ENCODE data around the gene MLXIPL.
"Not testable (repeated sequence)": the region's sequence is repeated elsewhere in the genome, so short reads cannot be mapped to it uniquely, and the experiment has no call there.

Gene MLXIPL

GRCh38 chr7:73596191-73597065, 27.9 kb downstream of the MLXIPL start:
- H3K4me3 ChIP-seq (ENCODE audit: low read depth, low read length) = no peak overlapping the region
- in situ Hi-C loops (cut with HindIII; ENCODE audit: low sequenced_read_pairs) = no loop called here
- no peak for DNase-seq (ENCODE audit: low read depth)
- TF ChIP-seq, protein P1, sequence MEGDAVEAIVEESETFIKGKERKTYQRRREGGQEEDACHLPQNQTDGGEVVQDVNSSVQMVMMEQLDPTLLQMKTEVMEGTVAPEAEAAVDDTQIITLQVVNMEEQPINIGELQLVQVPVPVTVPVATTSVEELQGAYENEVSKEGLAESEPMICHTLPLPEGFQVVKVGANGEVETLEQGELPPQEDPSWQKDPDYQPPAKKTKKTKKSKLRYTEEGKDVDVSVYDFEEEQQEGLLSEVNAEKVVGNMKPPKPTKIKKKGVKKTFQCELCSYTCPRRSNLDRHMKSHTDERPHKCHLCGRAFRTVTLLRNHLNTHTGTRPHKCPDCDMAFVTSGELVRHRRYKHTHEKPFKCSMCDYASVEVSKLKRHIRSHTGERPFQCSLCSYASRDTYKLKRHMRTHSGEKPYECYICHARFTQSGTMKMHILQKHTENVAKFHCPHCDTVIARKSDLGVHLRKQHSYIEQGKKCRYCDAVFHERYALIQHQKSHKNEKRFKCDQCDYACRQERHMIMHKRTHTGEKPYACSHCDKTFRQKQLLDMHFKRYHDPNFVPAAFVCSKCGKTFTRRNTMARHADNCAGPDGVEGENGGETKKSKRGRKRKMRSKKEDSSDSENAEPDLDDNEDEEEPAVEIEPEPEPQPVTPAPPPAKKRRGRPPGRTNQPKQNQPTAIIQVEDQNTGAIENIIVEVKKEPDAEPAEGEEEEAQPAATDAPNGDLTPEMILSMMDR (IDR thresholded peaks at IDR 0.05; ENCODE audit: low read depth, low read length, missing control alignments) = no peak

DNA sequence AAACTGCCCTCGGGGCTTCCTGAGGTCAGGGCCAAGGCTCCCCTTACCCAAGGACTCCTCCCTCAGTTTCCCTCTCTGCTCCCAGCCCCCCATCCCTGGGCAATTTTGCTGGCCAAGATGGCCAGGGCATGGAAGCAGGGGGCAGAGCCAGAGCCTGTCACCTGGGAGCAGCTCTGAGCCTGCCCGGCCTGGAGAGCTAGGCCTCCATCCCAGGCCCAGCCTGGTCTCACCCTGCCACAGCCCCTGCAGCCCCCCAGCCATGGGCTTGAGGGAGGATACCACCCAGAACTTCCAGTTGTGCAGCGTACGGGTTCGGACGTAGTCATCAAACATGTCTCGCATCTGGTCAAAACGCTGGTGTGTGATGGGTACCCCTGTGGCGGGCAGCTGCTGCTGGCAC, 29.0 kb downstream of the MLXIPL start:
- in situ Hi-C loops (cut with HindIII; ENCODE audit: low sequenced_read_pairs) = no loop called here
- H3K4me3 ChIP-seq (ENCODE audit: low read depth, low read length) = no peak overlapping the region
- no peak for DNase-seq (ENCODE audit: low read depth)
- TF ChIP-seq, protein P1 (IDR thresholded peaks at IDR 0.05; ENCODE audit: low read depth, low read length, missing control alignments) = no peak

- no peak for DNase-seq (ENCODE audit: low read depth)
- TF ChIP-seq, protein P1 (IDR thresholded peaks at IDR 0.05; ENCODE audit: low read depth, low read length, missing control alignments) = no peak
- no peak overlapping the region for H3K4me3 ChIP-seq (ENCODE audit: low read depth, low read length)
- in situ Hi-C loops (cut with HindIII; ENCODE audit: low sequenced_read_pairs) = no loop called here
Measured at GRCh38 chr7:73593207-73594045, 30.9 kb downstream of the MLXIPL start.

GRCh38 chr7:73586911-73587310, 37.4 kb downstream of the MLXIPL start:
- DNase-seq (ENCODE audit: low read depth) = no peak
- no peak overlapping the region for H3K4me3 ChIP-seq (ENCODE audit: low read depth, low read length)
- in situ Hi-C loops (cut with HindIII; ENCODE audit: low sequenced_read_pairs) = no loop called here
- TF ChIP-seq, protein P1 (IDR thresholded peaks at IDR 0.05; ENCODE audit: low read depth, low read length, missing control alignments) = no peak

DNA sequence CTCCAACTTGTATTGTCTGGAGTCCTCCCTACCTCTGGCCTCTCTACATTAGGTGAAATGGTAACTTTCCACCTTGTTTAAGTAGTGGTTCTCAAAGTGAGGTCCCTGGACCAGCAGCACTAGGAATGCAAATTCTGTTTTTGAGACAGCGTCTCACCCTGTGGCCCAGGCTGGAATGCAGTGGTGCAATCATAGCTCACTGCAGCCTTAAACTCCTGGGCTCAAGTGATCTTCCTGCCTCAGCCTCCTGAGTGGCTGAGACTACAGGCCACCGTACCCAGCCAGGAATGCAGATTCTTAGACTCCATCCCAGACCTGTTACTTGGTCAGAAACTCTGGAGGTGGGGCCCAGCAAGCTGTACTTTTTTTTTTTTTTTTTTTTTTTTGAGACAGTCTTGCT, 39.1 kb downstream of the MLXIPL start:
- in situ Hi-C loops (cut with HindIII; ENCODE audit: low sequenced_read_pairs) = no loop called here
- TF ChIP-seq, protein P1 (IDR thresholded peaks at IDR 0.05; ENCODE audit: low read depth, low read length, missing control alignments) = no peak
- no peak for DNase-seq (ENCODE audit: low read depth)
- no peak overlapping the region for H3K4me3 ChIP-seq (ENCODE audit: low read depth, low read length)

- H3K4me3 ChIP-seq (ENCODE audit: low read depth, low read length) = no peak overlapping the region
- in situ Hi-C loops (cut with HindIII; ENCODE audit: low sequenced_read_pairs) = no loop called here
- no peak for DNase-seq (ENCODE audit: low read depth)
- TF ChIP-seq, protein P1 (IDR thresholded peaks at IDR 0.05; ENCODE audit: low read depth, low read length, missing control alignments) = no peak
Measured at GRCh38 chr7:73582664-73583202, 41.6 kb downstream of the MLXIPL start.

DNA sequence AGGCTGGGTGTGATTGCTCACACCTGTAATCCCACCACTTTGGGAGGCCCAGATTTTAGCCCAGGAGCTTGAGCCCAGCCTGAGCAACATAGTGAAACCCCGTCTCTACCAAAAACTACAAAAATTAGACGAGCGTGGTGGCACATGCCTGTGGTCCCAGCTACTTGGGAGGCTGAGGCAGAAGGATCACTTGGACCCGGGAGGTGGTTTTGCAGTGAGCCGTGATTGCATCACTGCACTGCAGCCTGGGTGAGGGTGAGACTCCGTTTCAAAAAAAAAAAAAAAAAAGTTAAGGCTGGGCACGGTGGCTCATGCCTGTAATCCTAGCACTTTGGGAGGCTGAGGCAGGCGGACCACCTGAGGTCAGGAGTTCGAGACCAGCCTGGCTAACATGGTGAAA, 43.3 kb downstream of the MLXIPL start:
- in situ Hi-C loops (cut with HindIII; ENCODE audit: low sequenced_read_pairs); H3K4me3 ChIP-seq (ENCODE audit: low read depth, low read length); DNase-seq (ENCODE audit: low read depth): not testable (repeated sequence)

Measured in astrocyte of the cerebellum (primary cell).